Thyroid gland (tissue), 4 donors: ENCODE results near the gene ELFN1. TPM values are rescaled to one million over a fixed set of nuclear protein-coding genes. Genes with fewer than 3 reads are reported as not detected.
"Not testable (repeated sequence)": the region's sequence is repeated elsewhere in the genome, so short reads cannot be mapped to it uniquely, and the experiment has no call there.

ENCODE experiments used
- DNase-seq, 2 donors: peaks; one replicate each; pipeline ENCODE4 v3.0.0-alpha.2; 2019
- H3K27ac ChIP-seq, 3 donors: fragments of 200-600 bp; sonication (generic); 1 replicate in 2 of 3; 2 replicates in 1 of 3; pipeline ENCODE4 v1.5.1; 2016 to 2019; ENCODE audit warnings: mild to moderate bottlenecking in 1 of 3, moderate library complexity in 1 of 3
- H3K27me3 ChIP-seq: fragments of 200-600 bp; sonication (generic); one replicate; pipeline ENCODE4 v1.5.1; 2019
- H3K36me3 ChIP-seq, 2 donors: fragments of 200-600 bp; sonication (generic); one replicate each; pipeline ENCODE4 v1.5.1; 2016 to 2019
- H3K4me1 ChIP-seq, 2 donors: fragments of 200-600 bp; sonication (generic); one replicate each; pipeline ENCODE4 v1.5.1; 2017 to 2019
- H3K4me3 ChIP-seq, 3 donors: fragments of 200-600 bp; sonication (generic); replicated peaks in 1 of 3; 1 replicate in 2 of 3; 2 replicates in 1 of 3; pipeline ENCODE4 v1.5.1; 2016; ENCODE audit warnings: mild to moderate bottlenecking in 1 of 3
- H3K9me3 ChIP-seq: fragments of 200-600 bp; sonication (generic); one replicate; pipeline ENCODE4 v1.5.1; 2017
- CTCF ChIP-seq, 6 experiments: fragments of 200-600 bp in 3 of 6; fragments of 450-650 bp in 3 of 6; sonication (generic) in 3 of 6; IDR thresholded peaks; one replicate each; pipeline ENCODE4 v1.5.1; 2016 to 2019; ENCODE audit warnings: antibody characterized with exemption in 6 of 6, mild to moderate bottlenecking in 2 of 6, inconsistent platforms in 1 of 6, moderate library complexity in 1 of 6
- POLR2A ChIP-seq, 2 donors: fragments of 450-650 bp; IDR thresholded peaks; one replicate each; pipeline ENCODE4 v1.6.1; 2017; ENCODE audit warnings: antibody characterized with exemption in 2 of 2, mild to moderate bottlenecking in 2 of 2, moderate library complexity in 1 of 2
- WGBS, 2 donors: methylation state at CpG; one replicate each; pipeline ENCODE4 v1.1.5; 2017; 5-methylcytosine and 5-hydroxymethylcytosine counted together
- intact Hi-C: fragments of 100-400 bp; cut with DNase I; formaldehyde crosslinking; loops from one replicate; pipeline ENCODE4 v1.15.1; 2023
- total RNA-seq, 4 donors: library from RNA; depleted of rRNA; stranded (reverse); fragments of >200 nt; gene quantifications; one replicate each; pipeline ENCODE4 v1.2.3, GENCODE V29; 2016

Gene ELFN1
- total RNA-seq, 4 donors from 2014 or later, result 0.11 to 0.96 (median 0.54) TPM

- Histone ChIP-seq H3K27ac (no peak overlapping the region), H3K27me3 (no peaks in the 10 kb centered on the region), H3K4me3 (no peak overlapping the region), H3K9me3 (no peaks in the 10 kb centered on the region), H3K36me3 (no peaks in the 10 kb centered on the region), H3K4me1 (no peaks in the 10 kb centered on the region)
- no peak for TF ChIP-seq CTCF (IDR thresholded peaks at IDR 0.05)
- TF ChIP-seq POLR2A (IDR thresholded peaks at IDR 0.05), result no peak
- 92 to 93% methylated on average over 29 to 30 of the region's 30 CpGs for WGBS, 2 donors
- intact Hi-C loops, result no loop called here
- DNase-seq, result no peak
Measured at GRCh38 chr7:1762238-1762945, 92.3 kb downstream of the ELFN1 start.

GRCh38 chr7:1763033-1763432 is 93.0 kb downstream of the ELFN1 start:
- intact Hi-C loops, result no loop called here
- DNase-seq, result no peak
- H3K36me3 ChIP-seq, result no peaks in the 10 kb centered on the region
- TF ChIP-seq POLR2A (IDR thresholded peaks at IDR 0.05) (no peak), CTCF (IDR thresholded peaks at IDR 0.05) (no peak)
- H3K27ac ChIP-seq, result no peak overlapping the region
- H3K27me3 ChIP-seq, result no peaks in the 10 kb centered on the region
- no peaks in the 10 kb centered on the region for H3K4me1 ChIP-seq
- no peaks in the 10 kb centered on the region for H3K9me3 ChIP-seq
- no peak overlapping the region for H3K4me3 ChIP-seq
- 97% methylated on average over 11 to 13 of the region's 13 CpGs for WGBS, 2 donors

- H3K36me3 ChIP-seq, DNase-seq, intact Hi-C loops, H3K27me3 ChIP-seq, H3K4me3 ChIP-seq, H3K27ac ChIP-seq, H3K4me1 ChIP-seq, H3K9me3 ChIP-seq: not testable (repeated sequence)
- 93 to 95% methylated on average over 4 to 6 of the region's 15 CpGs for WGBS, 2 donors
Measured at GRCh38 chr7:1763911-1764310, 93.8 kb downstream of the ELFN1 start.

- no peaks in the 10 kb centered on the region for H3K27me3 ChIP-seq
- WGBS, 2 donors, result 90 to 92% methylated on average over 13 of the region's 13 CpGs
- no peaks in the 10 kb centered on the region for H3K36me3 ChIP-seq
- no peak overlapping the region for H3K4me3 ChIP-seq
- no peak for DNase-seq
- H3K4me1 ChIP-seq, result no peaks in the 10 kb centered on the region
- no peaks in the 10 kb centered on the region for H3K9me3 ChIP-seq
- H3K27ac ChIP-seq, result no peak overlapping the region
- intact Hi-C loops, result no loop called here
- no peak for TF ChIP-seq POLR2A (IDR thresholded peaks at IDR 0.05)
- no peak for TF ChIP-seq CTCF (IDR thresholded peaks at IDR 0.05)
Measured at GRCh38 chr7:1765336-1765735, 95.3 kb downstream of the ELFN1 start.

GRCh38 chr7:1767524-1767923 is 97.4 kb downstream of the ELFN1 start:
- no peak overlapping the region for H3K27ac ChIP-seq
- H3K4me3 ChIP-seq, result no peak overlapping the region
- DNase-seq, result no peak
- no peak for TF ChIP-seq CTCF (IDR thresholded peaks at IDR 0.05)
- no peak for TF ChIP-seq POLR2A (IDR thresholded peaks at IDR 0.05)
- H3K27me3 ChIP-seq, result no peaks in the 10 kb centered on the region
- H3K36me3 ChIP-seq, result no peaks in the 10 kb centered on the region
- H3K9me3 ChIP-seq, result no peaks in the 10 kb centered on the region
- no peaks in the 10 kb centered on the region for H3K4me1 ChIP-seq
- WGBS, 2 donors, result 63 to 64% methylated on average over 10 of the region's 10 CpGs
- intact Hi-C loops, result no loop called here
